A549 (cell line): Measurements from ENCODE around the gene RGL3. TPM values are rescaled to one million over a fixed set of nuclear protein-coding genes. Genes with fewer than 3 reads are reported as not detected.
"Not testable (repeated sequence)": the region's sequence is repeated elsewhere in the genome, so short reads cannot be mapped to it uniquely, and the experiment has no call there.

Experiments
- ATAC-seq, 2 experiments: fragments of 200-7000 bp in 1 of 2; fragments of >200 bp in 1 of 2; cut with Nextera tagmentation in 1 of 2; cut with Tn5 transposase in 1 of 2; 3 replicates each; pipeline versions ENCODE4 v1.8.0 to v1.9.1; 2018 to 2020; ENCODE audit warnings: mild to moderate bottlenecking in 1 of 2, moderate library complexity in 1 of 2
- CTCF ChIA-PET: fragments of 300-600 bp; sonication (Branson Sonifier 250); formaldehyde crosslinking; extraction: SDS; loops from one replicate; lab custom pipeline; 2021; ENCODE audit warnings: antibody characterized with exemption, inconsistent platforms; lab: Yijun Ruan, JAX
- POLR2A ChIA-PET: fragments of 350-600 bp; formaldehyde crosslinking; extraction: SDS; loops from one replicate; lab custom pipeline; 2021; ENCODE audit warnings: antibody characterized with exemption, inconsistent platforms; lab: Yijun Ruan, JAX
- DNase-seq, 2 experiments: peaks; one replicate each; pipeline versions ENCODE4 v3.0.0 to v3.0.0-alpha.2; 2011 to 2016; ENCODE audit warnings: low read depth in 1 of 2, low spot score in 1 of 2
- FAIRE-seq: peaks from 2 replicates; lab custom pipeline; 2011; peaks lifted over from hg19 to GRCh38; lab: Jason Lieb, UNC
- H3K27ac ChIP-seq, 2 experiments: fragments of >200 bp; sonication (Bioruptor Twin); formaldehyde crosslinking; 3 replicates each; pipeline ENCODE4 v1.5.1; 2016 to 2017
- H3K4me1 ChIP-seq: fragments of >200 bp; sonication (Bioruptor Twin); formaldehyde crosslinking; 3 replicates; pipeline ENCODE4 v1.6.1; 2016
- H3K4me2 ChIP-seq: fragments of >200 bp; sonication (Bioruptor Twin); formaldehyde crosslinking; 3 replicates; pipeline ENCODE4 v1.6.1; 2016
- H3K4me3 ChIP-seq: fragments of >200 bp; sonication (Bioruptor Twin); formaldehyde crosslinking; 3 replicates; pipeline ENCODE4 v1.5.1; 2016
- H3K9me3 ChIP-seq: fragments of >200 bp; sonication (Bioruptor Twin); formaldehyde crosslinking; 3 replicates; pipeline ENCODE4 v1.6.1; 2016
- BHLHE40 ChIP-seq: IDR thresholded peaks from 2 replicates; pipeline ENCODE4 v1.6.1; 2012; ENCODE audit warnings: low read depth, low read length, inconsistent platforms
- CBX8 ChIP-seq: fragments of 200-600 bp; sonication (generic); IDR thresholded peaks from 2 replicates; pipeline ENCODE4 v1.6.1; 2016
- CHD4 ChIP-seq: fragments of 200-600 bp; sonication (generic); IDR thresholded peaks from 2 replicates; pipeline ENCODE4 v1.6.1; 2016; ENCODE audit warnings: antibody characterized with exemption, mild to moderate bottlenecking, borderline replicate concordance
- EHF ChIP-seq: fragments of 250-450 bp; sonication (Bioruptor Pico); IDR thresholded peaks from 2 replicates; pipeline ENCODE4 v1.5.0; 2020; ENCODE audit warnings: mild to moderate bottlenecking
- FOSB ChIP-seq: fragments of 250-450 bp; sonication (Bioruptor Pico); IDR thresholded peaks from 2 replicates; pipeline ENCODE4 v1.5.0; 2020; ENCODE audit warnings: mild to moderate bottlenecking, moderate library complexity
- FOSL2 ChIP-seq, 2 experiments: fragments of 450-650 bp in 1 of 2; fragments of >200 bp in 1 of 2; sonication (Bioruptor Twin) in 1 of 2; formaldehyde crosslinking; IDR thresholded peaks; 2 replicates each; pipeline versions ENCODE4 v1.5.0 to v1.6.1; 2016 to 2020; ENCODE audit warnings: mild to moderate bottlenecking in 1 of 2, moderate library complexity in 1 of 2
- HDAC2 ChIP-seq: fragments of 200-600 bp; sonication (generic); IDR thresholded peaks from 2 replicates; pipeline ENCODE4 v1.6.1; 2016
- JUNB ChIP-seq: fragments of >200 bp; sonication (Bioruptor Twin); formaldehyde crosslinking; IDR thresholded peaks from 2 replicates; pipeline ENCODE4 v1.6.1; 2016
- NPAS2 ChIP-seq: fragments of 250-450 bp; sonication (Bioruptor Pico); IDR thresholded peaks from 2 replicates; pipeline ENCODE4 v1.8.0; 2022; ENCODE audit warnings: mild to moderate bottlenecking, moderate library complexity, borderline replicate concordance
- NR3C1 ChIP-seq: fragments of >200 bp; sonication (Bioruptor Twin); formaldehyde crosslinking; IDR thresholded peaks from 3 replicates; pipeline ENCODE4 v1.6.1; 2017
- PHF8 ChIP-seq: fragments of 200-600 bp; sonication (generic); IDR thresholded peaks from 2 replicates; pipeline ENCODE4 v1.6.1; 2016; ENCODE audit warnings: low read depth, mild to moderate bottlenecking, antibody characterized with exemption, moderate library complexity, borderline replicate concordance
- POLR2A ChIP-seq: IDR thresholded peaks from 2 replicates; pipeline ENCODE4 v1.6.1; 2012; ENCODE audit warnings: mild to moderate bottlenecking, low read length
- RCOR1 ChIP-seq: fragments of 150-350 bp; IDR thresholded peaks from 2 replicates; pipeline ENCODE4 v1.6.1; 2014; ENCODE audit warnings: antibody characterized with exemption, low read length, low read depth
- RFX5 ChIP-seq: fragments of 450-650 bp; IDR thresholded peaks from 2 replicates; pipeline ENCODE4 v1.7.1; 2014; ENCODE audit warnings: antibody characterized with exemption, mild to moderate bottlenecking, moderate library complexity
- RNF2 ChIP-seq: fragments of 200-600 bp; sonication (generic); IDR thresholded peaks from 2 replicates; pipeline ENCODE4 v1.6.1; 2016; ENCODE audit warnings: low read depth, mild to moderate bottlenecking, antibody characterized with exemption, moderate library complexity, borderline replicate concordance
- TFCP2L1 ChIP-seq: fragments of 250-450 bp; sonication (Bioruptor Pico); IDR thresholded peaks from 2 replicates; pipeline ENCODE4 v1.5.0; 2021; ENCODE audit warnings: mild to moderate bottlenecking
- TP53 ChIP-seq: fragments of 250-450 bp; sonication (Bioruptor Pico); IDR thresholded peaks from 2 replicates; pipeline ENCODE4 v1.5.0; 2021; ENCODE audit warnings: mild to moderate bottlenecking, moderate library complexity
- ZC3H11A ChIP-seq: fragments of 450-650 bp; IDR thresholded peaks from 2 replicates; pipeline ENCODE4 v1.6.1; 2014; ENCODE audit warnings: antibody characterized with exemption, mild to moderate bottlenecking
- ZSCAN20 ChIP-seq: fragments of 250-450 bp; sonication (Bioruptor Pico); IDR thresholded peaks from 2 replicates; pipeline ENCODE4 v1.8.0; 2022; ENCODE audit warnings: mild to moderate bottlenecking, moderate library complexity
- WGBS: methylation state at CpG from one replicate; pipeline ENCODE4 v1.1.6; 2017; ENCODE audit errors: missing lambda C conversion rate; 5-methylcytosine and 5-hydroxymethylcytosine counted together
- polyA plus RNA-seq, 4 experiments: library from polyadenylated mRNA; depleted of rRNA in 3 of 4; stranded (reverse); fragments of >200 nt; fragmentation: RNase III in 1 of 4; extraction: RNeasy Plus Mini Kit Qiagen cat#74134 plus additional on column Dnase treatment in 1 of 4; gene quantifications; 2 replicates in 3 of 4; 3 replicates in 1 of 4; pipeline ENCODE4 v1.2.3, GENCODE V29; 2011 to 2017
- TF ChIP-seq, protein P1 (sequence below): IDR thresholded peaks from 2 replicates; pipeline ENCODE4 v1.6.1; 2012
- TF ChIP-seq, protein P2 (sequence below): fragments of >200 bp; sonication (Bioruptor Twin); formaldehyde crosslinking; IDR thresholded peaks from 3 replicates; pipeline ENCODE4 v1.5.1; 2016
- TF ChIP-seq, protein P3 (sequence below): fragments of >200 bp; sonication (Bioruptor Twin); formaldehyde crosslinking; IDR thresholded peaks from 3 replicates; pipeline ENCODE4 v1.6.1; 2016
- TF ChIP-seq, protein P4 (sequence below): fragments of 150-350 bp; IDR thresholded peaks from 2 replicates; pipeline ENCODE4 v1.6.1; 2014; ENCODE audit warnings: low read depth, mild to moderate bottlenecking, low read length

RGL3 gene
- polyA plus RNA-seq, 2 of the 4 experiments (the other 2 are of a cell fraction): 1.5 to 3.7 TPM

DNA sequence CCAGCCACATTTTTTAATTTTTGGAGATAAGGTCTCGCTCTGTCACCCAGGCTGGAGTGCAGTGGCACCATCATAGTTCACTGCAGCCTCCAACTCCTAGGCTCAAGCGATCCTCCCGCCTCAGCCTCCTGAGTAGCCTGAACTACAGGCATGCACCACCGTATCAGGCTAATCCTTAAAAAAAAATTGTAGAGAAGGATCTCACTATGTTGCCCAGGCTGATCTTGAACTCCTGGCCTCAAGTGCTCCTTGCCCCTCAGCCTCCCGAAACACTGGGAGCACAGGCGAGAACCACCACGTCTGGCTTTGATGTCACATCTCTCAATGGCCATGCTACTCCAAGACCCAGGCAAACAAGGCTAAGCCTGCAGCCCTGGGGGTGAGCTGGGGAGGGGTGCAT is 37.5 kb upstream of the RGL3 start:
- ATAC-seq: no peak
- Histone ChIP-seq H3K4me3 (no peak overlapping the region), H3K4me1 (no peaks in the 10 kb centered on the region), H3K4me2 (no peak overlapping the region), H3K27ac (no peak overlapping the region), H3K9me3 (no peaks in the 10 kb centered on the region)
- CTCF ChIA-PET: no interaction called here
- FAIRE-seq: no peak
- no peak for DNase-seq
- 87% methylated on average over 7 of the region's 7 CpGs for WGBS
- POLR2A ChIA-PET: no interaction called here
- no peak for TF ChIP-seq RFX5
- no peak for TF ChIP-seq RCOR1
- TF ChIP-seq, protein P1, sequence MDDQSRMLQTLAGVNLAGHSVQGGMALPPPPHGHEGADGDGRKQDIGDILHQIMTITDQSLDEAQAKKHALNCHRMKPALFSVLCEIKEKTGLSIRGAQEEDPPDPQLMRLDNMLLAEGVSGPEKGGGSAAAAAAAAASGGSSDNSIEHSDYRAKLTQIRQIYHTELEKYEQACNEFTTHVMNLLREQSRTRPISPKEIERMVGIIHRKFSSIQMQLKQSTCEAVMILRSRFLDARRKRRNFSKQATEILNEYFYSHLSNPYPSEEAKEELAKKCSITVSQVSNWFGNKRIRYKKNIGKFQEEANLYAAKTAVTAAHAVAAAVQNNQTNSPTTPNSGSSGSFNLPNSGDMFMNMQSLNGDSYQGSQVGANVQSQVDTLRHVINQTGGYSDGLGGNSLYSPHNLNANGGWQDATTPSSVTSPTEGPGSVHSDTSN: no peak
- no peak for TF ChIP-seq JUNB
- no peak for TF ChIP-seq BHLHE40
- no peak for TF ChIP-seq NPAS2
- TF ChIP-seq, protein P2, sequence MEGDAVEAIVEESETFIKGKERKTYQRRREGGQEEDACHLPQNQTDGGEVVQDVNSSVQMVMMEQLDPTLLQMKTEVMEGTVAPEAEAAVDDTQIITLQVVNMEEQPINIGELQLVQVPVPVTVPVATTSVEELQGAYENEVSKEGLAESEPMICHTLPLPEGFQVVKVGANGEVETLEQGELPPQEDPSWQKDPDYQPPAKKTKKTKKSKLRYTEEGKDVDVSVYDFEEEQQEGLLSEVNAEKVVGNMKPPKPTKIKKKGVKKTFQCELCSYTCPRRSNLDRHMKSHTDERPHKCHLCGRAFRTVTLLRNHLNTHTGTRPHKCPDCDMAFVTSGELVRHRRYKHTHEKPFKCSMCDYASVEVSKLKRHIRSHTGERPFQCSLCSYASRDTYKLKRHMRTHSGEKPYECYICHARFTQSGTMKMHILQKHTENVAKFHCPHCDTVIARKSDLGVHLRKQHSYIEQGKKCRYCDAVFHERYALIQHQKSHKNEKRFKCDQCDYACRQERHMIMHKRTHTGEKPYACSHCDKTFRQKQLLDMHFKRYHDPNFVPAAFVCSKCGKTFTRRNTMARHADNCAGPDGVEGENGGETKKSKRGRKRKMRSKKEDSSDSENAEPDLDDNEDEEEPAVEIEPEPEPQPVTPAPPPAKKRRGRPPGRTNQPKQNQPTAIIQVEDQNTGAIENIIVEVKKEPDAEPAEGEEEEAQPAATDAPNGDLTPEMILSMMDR: no peak
- TF ChIP-seq PHF8: no peak
- TF ChIP-seq EHF: no peak
- no peak for TF ChIP-seq FOSB (CRISPR knock-in tag)
- no peak for TF ChIP-seq CHD4
- TF ChIP-seq TFCP2L1: no peak
- no peak for TF ChIP-seq FOSL2 (IDR thresholded peaks at IDR 0.05)
- no peak for TF ChIP-seq FOSL2 (CRISPR knock-in tag; IDR thresholded peaks at IDR 0.05)
- no peak for TF ChIP-seq ZC3H11A
- TF ChIP-seq, protein P3, sequence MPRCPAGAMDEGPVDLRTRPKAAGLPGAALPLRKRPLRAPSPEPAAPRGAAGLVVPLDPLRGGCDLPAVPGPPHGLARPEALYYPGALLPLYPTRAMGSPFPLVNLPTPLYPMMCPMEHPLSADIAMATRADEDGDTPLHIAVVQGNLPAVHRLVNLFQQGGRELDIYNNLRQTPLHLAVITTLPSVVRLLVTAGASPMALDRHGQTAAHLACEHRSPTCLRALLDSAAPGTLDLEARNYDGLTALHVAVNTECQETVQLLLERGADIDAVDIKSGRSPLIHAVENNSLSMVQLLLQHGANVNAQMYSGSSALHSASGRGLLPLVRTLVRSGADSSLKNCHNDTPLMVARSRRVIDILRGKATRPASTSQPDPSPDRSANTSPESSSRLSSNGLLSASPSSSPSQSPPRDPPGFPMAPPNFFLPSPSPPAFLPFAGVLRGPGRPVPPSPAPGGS: no peak
- no peak for TF ChIP-seq NR3C1

DNA sequence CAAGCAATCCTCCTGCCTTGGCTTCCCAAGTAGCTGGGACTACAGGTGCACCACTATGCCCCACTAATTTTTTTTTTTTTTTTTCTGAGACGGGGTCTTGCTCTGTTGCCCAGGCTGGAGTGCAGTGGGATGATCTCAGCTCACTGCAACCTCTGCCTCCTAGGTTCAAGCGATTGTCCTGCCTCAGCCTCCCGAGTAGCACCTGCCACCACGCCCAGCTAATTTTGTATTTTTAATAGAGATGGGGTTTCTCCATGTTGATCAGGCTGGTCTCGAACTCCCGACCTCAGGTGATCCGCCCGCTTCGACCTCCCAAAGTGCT is 36.1 kb upstream of the RGL3 start:
- POLR2A ChIA-PET, H3K9me3 ChIP-seq, DNase-seq, H3K4me3 ChIP-seq, CTCF ChIA-PET, H3K27ac ChIP-seq, H3K4me1 ChIP-seq, FAIRE-seq, H3K4me2 ChIP-seq, ATAC-seq: not testable (repeated sequence)
- 63% methylated on average over 8 of the region's 9 CpGs for WGBS

DNA sequence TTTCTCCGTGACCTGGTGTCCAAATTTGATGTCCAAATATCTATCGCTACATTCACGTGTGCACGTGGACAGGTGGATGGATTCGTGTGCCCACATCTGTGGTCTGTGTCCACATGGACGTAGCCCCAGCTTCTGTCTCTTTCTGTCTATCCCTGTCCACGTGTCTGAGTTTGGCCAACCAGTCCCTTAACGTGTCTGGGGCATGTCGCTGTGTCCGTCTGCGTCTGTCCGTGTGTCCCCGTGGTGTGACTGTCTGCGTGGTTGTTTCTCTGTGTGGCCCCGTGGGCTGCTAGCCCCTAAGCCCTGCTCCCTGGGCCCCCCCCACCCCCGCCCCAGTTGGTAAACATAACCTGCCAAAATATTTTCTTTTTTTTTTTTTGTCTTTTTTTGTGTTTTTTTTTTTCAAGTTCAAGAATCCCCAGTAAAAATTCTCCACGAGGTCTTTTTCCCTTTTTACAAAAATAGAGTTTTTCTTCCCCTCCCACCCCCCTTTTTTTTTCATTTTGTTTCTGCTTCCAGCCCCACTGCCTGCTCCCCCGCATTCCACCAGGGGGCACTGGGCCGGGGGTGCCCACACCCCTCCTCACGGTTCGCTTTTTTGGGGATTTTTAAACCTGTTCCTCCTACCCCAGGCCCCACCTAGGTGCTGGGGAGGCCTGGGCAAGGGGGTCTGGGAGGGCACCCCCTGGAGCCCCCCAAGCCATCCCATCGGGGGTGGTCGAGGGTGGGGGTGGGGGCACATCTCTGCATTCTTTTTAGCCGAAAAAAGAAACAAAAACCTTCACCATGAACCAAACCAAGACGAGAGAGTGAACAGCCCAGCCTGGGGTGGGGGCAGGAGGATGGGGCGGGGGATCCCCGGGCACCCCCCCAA is 34.6 kb upstream of the RGL3 start:
- H3K27ac ChIP-seq: no peak overlapping the region
- no peak overlapping the region for H3K4me3 ChIP-seq
- DNase-seq (no peak), FAIRE-seq (no peak), ATAC-seq (0 out of 6 replicates have a peak, but pooled peaks of 1 of the 2 experiments have one; percentile 38)
- no peaks in the 10 kb centered on the region for H3K9me3 ChIP-seq
- WGBS: 74% methylated on average over 18 of the region's 27 CpGs
- no peaks in the 10 kb centered on the region for H3K4me1 ChIP-seq
- POLR2A ChIA-PET: no interaction called here
- no peak for TF ChIP-seq POLR2A
- TF ChIP-seq CBX8: no peak
- no peak for TF ChIP-seq ZSCAN20
- TF ChIP-seq, protein P2: 0 out of 3 replicates have a peak, but pooled peaks have one; percentile 11
- no peak for TF ChIP-seq HDAC2
- TF ChIP-seq, protein P4, sequence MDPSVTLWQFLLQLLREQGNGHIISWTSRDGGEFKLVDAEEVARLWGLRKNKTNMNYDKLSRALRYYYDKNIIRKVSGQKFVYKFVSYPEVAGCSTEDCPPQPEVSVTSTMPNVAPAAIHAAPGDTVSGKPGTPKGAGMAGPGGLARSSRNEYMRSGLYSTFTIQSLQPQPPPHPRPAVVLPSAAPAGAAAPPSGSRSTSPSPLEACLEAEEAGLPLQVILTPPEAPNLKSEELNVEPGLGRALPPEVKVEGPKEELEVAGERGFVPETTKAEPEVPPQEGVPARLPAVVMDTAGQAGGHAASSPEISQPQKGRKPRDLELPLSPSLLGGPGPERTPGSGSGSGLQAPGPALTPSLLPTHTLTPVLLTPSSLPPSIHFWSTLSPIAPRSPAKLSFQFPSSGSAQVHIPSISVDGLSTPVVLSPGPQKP: no peak
- TF ChIP-seq RNF2: no peak
- no peak for TF ChIP-seq TP53 (CRISPR knock-in tag)
- TF ChIP-seq, all 56 proteins: peak for 1
- CTCF ChIA-PET: interaction anchor here (1.0 kb wide), 1 partner anchor 28 kb away, joined by 3 read pairs; no protein-coding TSS in a partner anchor
- no peak overlapping the region for H3K4me2 ChIP-seq
